Neural progenitor cell (in vitro differentiated cells): Measurements from ENCODE around the gene NEURL1.

ENCODE experiments used
- CTCF ChIP-seq: fragments of 200-600 bp; sonication (generic); IDR thresholded peaks from 2 replicates; pipeline ENCODE4 v1.5.1; 2017; ENCODE audit warnings: antibody characterized with exemption, mild to moderate bottlenecking
- EZH2 ChIP-seq: fragments of 200-600 bp; sonication (generic); IDR thresholded peaks from 2 replicates; pipeline ENCODE4 v1.6.1; 2017; ENCODE audit warnings: antibody characterized with exemption, mild to moderate bottlenecking, moderate library complexity
- EZH2phosphoT487 ChIP-seq: fragments of 200-600 bp; sonication (generic); IDR thresholded peaks from 2 replicates; pipeline ENCODE4 v1.6.1; 2017; ENCODE audit warnings: antibody characterized with exemption

DNA sequence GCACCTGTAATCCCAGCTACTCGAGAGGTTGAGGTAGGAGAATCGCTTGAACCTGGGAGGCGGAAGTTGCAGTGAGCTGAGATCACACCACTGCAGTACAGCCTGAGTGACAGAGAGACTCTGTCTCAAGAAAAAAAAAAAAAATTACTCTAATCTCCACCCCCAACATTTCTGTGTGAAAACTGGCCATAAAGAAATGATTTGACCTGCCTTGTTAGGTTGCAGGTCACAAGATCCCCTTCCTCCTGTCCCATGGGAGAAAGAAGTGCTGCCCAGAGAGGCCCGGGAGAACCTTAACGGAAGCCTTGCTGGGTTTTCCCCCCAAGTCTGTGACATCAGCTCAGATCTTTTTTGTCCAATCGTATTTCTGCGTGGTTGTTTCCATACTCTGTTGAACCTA, 26.1 kb upstream of the NEURL1 start:
- TF ChIP-seq CTCF = no peak
- TF ChIP-seq EZH2 = no peak
- no peak for TF ChIP-seq EZH2phosphoT487
